GM12878 (cell line): Measurements from ENCODE around the gene JTB.

Experiments
- ASH2L ChIP-seq: fragments of 300-600, 200-600 bp; sonication (generic); IDR thresholded peaks from 2 replicates; pipeline ENCODE4 v1.6.1; 2017; ENCODE audit warnings: low read depth, mild to moderate bottlenecking, borderline replicate concordance
- CHD2 ChIP-seq: IDR thresholded peaks from 2 replicates; pipeline ENCODE4 v1.6.1; 2011; ENCODE audit warnings: low read depth, low read length, improper control_type of control experiment, borderline replicate concordance
- CTCF ChIP-seq, 3 experiments: IDR thresholded peaks in 2 of 3; conservative IDR thresholded peaks in 1 of 3; 2 replicates each; pipeline ENCODE4 v1.5.1; 2011; ENCODE audit warnings: low read depth in 3 of 3, low read length in 3 of 3, mild to moderate bottlenecking in 3 of 3, control low read depth in 2 of 3, moderate library complexity in 2 of 3, inconsistent platforms in 1 of 3, mixed read lengths in 1 of 3; ENCODE audit not compliant: control insufficient read depth in 2 of 3, insufficient read depth in 1 of 3; ENCODE audit errors: extremely low read depth in 1 of 3
- E2F4 ChIP-seq: IDR thresholded peaks from 2 replicates; pipeline ENCODE4 v1.6.1; 2012; ENCODE audit warnings: low read depth, low read length, improper control_type of control experiment
- EP300 ChIP-seq, 2 experiments: fragments of 150-350 bp in 1 of 2; IDR thresholded peaks; 2 replicates each; pipeline ENCODE4 v1.6.1; 2011 to 2012; ENCODE audit warnings: low read depth in 2 of 2, low read length in 2 of 2, borderline replicate concordance in 1 of 2, improper control_type of control experiment in 1 of 2, inconsistent platforms in 1 of 2; ENCODE audit not compliant: control insufficient read depth in 1 of 2
- FOS ChIP-seq: IDR thresholded peaks from 3 replicates; pipeline ENCODE4 v1.6.1; 2011; ENCODE audit warnings: borderline replicate concordance; ENCODE audit not compliant: insufficient read length; ENCODE audit errors: extremely low read depth
- HSF1 ChIP-seq: fragments of 150-350 bp; IDR thresholded peaks from 2 replicates; pipeline ENCODE4 v1.6.1; 2014; ENCODE audit warnings: mild to moderate bottlenecking, low read depth, low read length
- REST ChIP-seq: IDR thresholded peaks from 2 replicates; pipeline ENCODE4 v1.6.1; 2012; ENCODE audit warnings: mild to moderate bottlenecking, low read depth, low read length
- TCF12 ChIP-seq: IDR thresholded peaks from 2 replicates; pipeline ENCODE4 v1.6.1; 2011; ENCODE audit warnings: low read depth, mild to moderate bottlenecking, low read length
- WRNIP1 ChIP-seq: IDR thresholded peaks from 2 replicates; pipeline ENCODE4 v1.6.1; 2011; ENCODE audit warnings: low read depth, low read length, improper control_type of control experiment, borderline replicate concordance

- TF ChIP-seq FOS, result no peak
- no peak for TF ChIP-seq CTCF (IDR thresholded peaks at IDR 0.05 in 2 of 3, conservative IDR thresholded peaks at IDR 0.05 in 1 of 3; ENCODE audit: control insufficient read depth in 2 of 3, extremely low read depth in 1 of 3, insufficient read depth in 1 of 3, low read depth in 3 of 3, low read length in 3 of 3)
- no peak for TF ChIP-seq WRNIP1
- TF ChIP-seq REST, result no peak
- TF ChIP-seq EP300 (IDR thresholded peaks at IDR 0.05; ENCODE audit: borderline replicate concordance in 1 of 2, control insufficient read depth in 1 of 2, low read depth in 2 of 2, low read length in 2 of 2), result no peak
- TF ChIP-seq HSF1, result no peak
- TF ChIP-seq ASH2L, result no peak
- TF ChIP-seq TCF12, result no peak
- TF ChIP-seq E2F4, result no peak
- TF ChIP-seq CHD2, result no peak
Observed at GRCh38 chr1:153973525-153973924, 3.9 kb downstream of the JTB start.
